ENCODE measurements around the gene PALLD. TPM values are rescaled to one million over a fixed set of nuclear protein-coding genes. Genes with fewer than 3 reads are reported as not detected.
"Not testable (repeated sequence)": the region's sequence is repeated elsewhere in the genome, so short reads cannot be mapped to it uniquely, and the experiment has no call there.

PALLD gene
- total and polyA plus RNA-seq, 2 experiments from 2014 or later: 17.9 to 30.5 TPM

GRCh38 chr4:168800926-168801325 lies 304.1 kb downstream of the PALLD start:
- DNase-seq: no peak
- H3K79me2 ChIP-seq (ENCODE audit: insufficient read depth): no peaks in the 10 kb centered on the region

GRCh38 chr4:168802222-168802621 lies 305.4 kb downstream of the PALLD start:
- Histone ChIP-seq H2AFZ (no peak overlapping the region), H3K9me3 (ENCODE audit: low read depth) (no peaks in the 10 kb centered on the region), H3K4me1 (ENCODE audit: insufficient read depth) (peaks cover 14% of the 10 kb centered on the region), H3K27me3 (replicated peaks; ENCODE audit: insufficient read depth) (no peaks in the 10 kb centered on the region), H3K36me3 (ENCODE audit: low read depth) (no peaks in the 10 kb centered on the region), H3K9ac (no peak overlapping the region), H3F3A (ENCODE audit: insufficient read depth) (0 out of 2 replicates have a peak, but pooled peaks cover 8% of the 10 kb centered on the region), H3K79me2 (ENCODE audit: insufficient read depth) (no peaks in the 10 kb centered on the region), H3K4me2 (ENCODE audit: unreplicated experiment) (no peak overlapping the region), H4K20me1 (ENCODE audit: insufficient read depth) (no peaks in the 10 kb centered on the region), H3K27ac (no peak overlapping the region), H3K9me2 (ENCODE audit: insufficient read depth) (no peaks in the 10 kb centered on the region), H3K4me3 (no peak overlapping the region)
- TF ChIP-seq EZH2 (IDR thresholded peaks at IDR 0.05; ENCODE audit: insufficient read depth, poor library complexity, severe bottlenecking) (no peak), EZH2phosphoT487 (IDR thresholded peaks at IDR 0.05; ENCODE audit: insufficient read depth, low read depth) (no peak)
- in situ Hi-C loops (cut with MboI): no loop called here
- DNase-seq: no peak
- 98 to 99% methylated on average over 4 of the region's 4 CpGs for WGBS, 2 experiments (ENCODE audit: low coverage in 1 of 2, low lambda C conversion rate in 2 of 2, missing lambda C conversion rate in 2 of 2)

More at GRCh38 chr4:168800926-168801325, 304.1 kb downstream of the PALLD start:
- Histone ChIP-seq H4K20me1 (ENCODE audit: insufficient read depth) (no peaks in the 10 kb centered on the region), H3K4me1 (ENCODE audit: insufficient read depth) (peaks cover 27% of the 10 kb centered on the region), H3K4me2 (ENCODE audit: unreplicated experiment) (no peak overlapping the region), H2AFZ (no peak overlapping the region), H3K4me3 (no peak overlapping the region), H3K9me2 (ENCODE audit: insufficient read depth) (no peaks in the 10 kb centered on the region), H3K9me3 (ENCODE audit: low read depth) (no peaks in the 10 kb centered on the region), H3K9ac (no peak overlapping the region), H3F3A (ENCODE audit: insufficient read depth) (peaks cover 19% of the 10 kb centered on the region), H3K27ac (no peak overlapping the region), H3K27me3 (replicated peaks; ENCODE audit: insufficient read depth) (no peaks in the 10 kb centered on the region), H3K36me3 (ENCODE audit: low read depth) (no peaks in the 10 kb centered on the region)
- in situ Hi-C loops (cut with MboI): no loop called here
- TF ChIP-seq EZH2phosphoT487 (IDR thresholded peaks at IDR 0.05; ENCODE audit: insufficient read depth, low read depth) (no peak), EZH2 (IDR thresholded peaks at IDR 0.05; ENCODE audit: insufficient read depth, poor library complexity, severe bottlenecking) (no peak)
- WGBS, 2 experiments (ENCODE audit: low coverage in 1 of 2, low lambda C conversion rate in 2 of 2, missing lambda C conversion rate in 2 of 2): 86 to 91% methylated on average over 2 of the region's 2 CpGs

- DNase-seq; H3K4me2 ChIP-seq (ENCODE audit: unreplicated experiment); H3K4me3 ChIP-seq; H3K27ac ChIP-seq; H3K79me2 ChIP-seq (ENCODE audit: insufficient read depth); H3K4me1 ChIP-seq (ENCODE audit: insufficient read depth); H3K9me3 ChIP-seq (ENCODE audit: low read depth); H3K27me3 ChIP-seq (replicated peaks; ENCODE audit: insufficient read depth); H3K9ac ChIP-seq; H3K36me3 ChIP-seq (ENCODE audit: low read depth); H4K20me1 ChIP-seq (ENCODE audit: insufficient read depth); in situ Hi-C loops (cut with MboI); H2AFZ ChIP-seq; H3F3A ChIP-seq (ENCODE audit: insufficient read depth); H3K9me2 ChIP-seq (ENCODE audit: insufficient read depth): not testable (repeated sequence)
- WGBS, 2 experiments (ENCODE audit: low coverage in 1 of 2, low lambda C conversion rate in 2 of 2, missing lambda C conversion rate in 2 of 2): 98% methylated on average over 5 of the region's 5 CpGs
Observed at GRCh38 chr4:168803052-168803451, 306.2 kb downstream of the PALLD start.

- Histone ChIP-seq H3K79me2 (ENCODE audit: insufficient read depth) (no peaks in the 10 kb centered on the region), H3K27ac (no peak overlapping the region)
- WGBS, 2 experiments (ENCODE audit: low coverage in 1 of 2, low lambda C conversion rate in 2 of 2, missing lambda C conversion rate in 2 of 2): 61 to 68% methylated on average over 4 of the region's 4 CpGs
Observed at GRCh38 chr4:168803732-168804131, 306.9 kb downstream of the PALLD start.

GRCh38 chr4:168804146-168804545 lies 307.3 kb downstream of the PALLD start:
- 89 to 92% methylated on average over 3 of the region's 3 CpGs for WGBS, 2 experiments (ENCODE audit: low coverage in 1 of 2, low lambda C conversion rate in 2 of 2, missing lambda C conversion rate in 2 of 2)
- H3K9ac ChIP-seq: no peak overlapping the region
- H2AFZ ChIP-seq: no peak overlapping the region
- in situ Hi-C loops (cut with MboI): no loop called here
- H3F3A ChIP-seq (ENCODE audit: insufficient read depth): no peaks in the 10 kb centered on the region
- H3K27me3 ChIP-seq (replicated peaks; ENCODE audit: insufficient read depth): no peaks in the 10 kb centered on the region
- H3K27ac ChIP-seq: no peak overlapping the region
- H3K4me3 ChIP-seq: no peak overlapping the region
- no peaks in the 10 kb centered on the region for H3K9me3 ChIP-seq (ENCODE audit: low read depth)
- H3K9me2 ChIP-seq (ENCODE audit: insufficient read depth): no peaks in the 10 kb centered on the region
- H3K4me1 ChIP-seq (ENCODE audit: insufficient read depth): 0 out of 2 replicates have a peak, but pooled peaks cover 6% of the 10 kb centered on the region
- no peak for TF ChIP-seq EZH2 (IDR thresholded peaks at IDR 0.05; ENCODE audit: insufficient read depth, poor library complexity, severe bottlenecking)
- DNase-seq: no peak
- H3K79me2 ChIP-seq (ENCODE audit: insufficient read depth): no peaks in the 10 kb centered on the region
- H3K36me3 ChIP-seq (ENCODE audit: low read depth): no peaks in the 10 kb centered on the region
- no peak overlapping the region for H3K4me2 ChIP-seq (ENCODE audit: unreplicated experiment)
- H4K20me1 ChIP-seq (ENCODE audit: insufficient read depth): no peaks in the 10 kb centered on the region

More at GRCh38 chr4:168803732-168804131, 306.9 kb downstream of the PALLD start:
- no peaks in the 10 kb centered on the region for H3K9me3 ChIP-seq (ENCODE audit: low read depth)
- H3K27me3 ChIP-seq (replicated peaks; ENCODE audit: insufficient read depth): no peaks in the 10 kb centered on the region
- peak overlapping the region; percentile 26; the same call in 1 of the 2 replicates for H2AFZ ChIP-seq
- no peaks in the 10 kb centered on the region for H3K9me2 ChIP-seq (ENCODE audit: insufficient read depth)
- no peak overlapping the region for H3K9ac ChIP-seq
- no peak for TF ChIP-seq EZH2 (IDR thresholded peaks at IDR 0.05; ENCODE audit: insufficient read depth, poor library complexity, severe bottlenecking)
- TF ChIP-seq EZH2phosphoT487 (IDR thresholded peaks at IDR 0.05; ENCODE audit: insufficient read depth, low read depth): no peak
- DNase-seq: peak; percentile 46
- no peaks in the 10 kb centered on the region for H3K36me3 ChIP-seq (ENCODE audit: low read depth)
- H3K4me2 ChIP-seq (ENCODE audit: unreplicated experiment): no peak overlapping the region
- 0 out of 2 replicates have a peak, but pooled peaks cover 6% of the 10 kb centered on the region for H3K4me1 ChIP-seq (ENCODE audit: insufficient read depth)
- in situ Hi-C loops (cut with MboI): no loop called here
- H3K4me3 ChIP-seq: no peak overlapping the region
- H3F3A ChIP-seq (ENCODE audit: insufficient read depth): no peaks in the 10 kb centered on the region
- H4K20me1 ChIP-seq (ENCODE audit: insufficient read depth): no peaks in the 10 kb centered on the region

Measured in GM23248 (cell line).